ENCODE measurements around the gene NR2C2. TPM values are rescaled to one million over a fixed set of nuclear protein-coding genes. Genes with fewer than 3 reads are reported as not detected.
A peak's percentile ranks its signal among the peaks of the same experiment; 100 is the strongest.

Gene NR2C2
- total RNA-seq (10 to 100 TPM; 85.2 to 87.5 TPM), polyA plus RNA-seq (ENCODE audit: insufficient read depth, low read depth, low replicate concordance) (52.6 TPM)
- long read RNA-seq, donor 1, partial matches to known transcripts: 5 of 8 reads
- long read RNA-seq, donor 1, other reads (novel, unspliced or antisense): 0 of 8 reads
- long read RNA-seq, donor 2, full-length matches to known transcripts: 4 of 29 reads
- long read RNA-seq, donor 2, partial matches to known transcripts: 25 of 29 reads
- long read RNA-seq, donor 2, other reads (novel, unspliced or antisense): 0 of 29 reads

GRCh38 chr3:14947100-14947885, at the start of gene NR2C2:
Gene NR2C2 (plus strand): TSS chr3:14947583. CDS start chr3:15003915, 56,332 bp downstream.
- WGBS, 2 donors: 0 to 1% methylated on average over 26 to 100 of the region's 108 CpGs
- no peaks in the 10 kb centered on the region for H3K9me3 ChIP-seq
- peak within 1 kb of the TSS; percentile 98 to 99 for H3K27ac ChIP-seq
- TF ChIP-seq CTCF (IDR thresholded peaks at IDR 0.05): no peak
- TF ChIP-seq POLR2A (IDR thresholded peaks at IDR 0.05): no peak
- peak within 1 kb of the TSS; percentile 93 to 94 for H3K4me3 ChIP-seq
- H3K36me3 ChIP-seq (ENCODE audit: low read depth, missing control alignments): no peaks in the 10 kb centered on the region
- DNase-seq: peak; percentile 90
- no peaks in the 10 kb centered on the region for H3K27me3 ChIP-seq
- peaks cover 15% of the 10 kb centered on the region for H3K4me1 ChIP-seq
- intact Hi-C loops (cut with DNase I; ENCODE audit: low total_unique reads): no loop called here

- intact Hi-C loops (cut with DNase I; ENCODE audit: low total_unique reads): no loop called here
- 79 to 81% methylated on average over 7 of the region's 7 CpGs for WGBS, 2 donors
- no peaks in the 10 kb centered on the region for H3K27me3 ChIP-seq
- no peak for DNase-seq
- no peak overlapping the region for H3K27ac ChIP-seq
- no peak for TF ChIP-seq CTCF (IDR thresholded peaks at IDR 0.05)
- no peak for TF ChIP-seq POLR2A (IDR thresholded peaks at IDR 0.05)
- no peaks in the 10 kb centered on the region for H3K9me3 ChIP-seq
- peaks cover 7% of the 10 kb centered on the region for H3K4me1 ChIP-seq
- no peak overlapping the region for H3K4me3 ChIP-seq
- H3K36me3 ChIP-seq (ENCODE audit: low read depth, missing control alignments): no peaks in the 10 kb centered on the region
Measured at GRCh38 chr3:14898929-14899328, 48.5 kb upstream of the NR2C2 start.

- H3K27me3 ChIP-seq: no peaks in the 10 kb centered on the region
- H3K4me1 ChIP-seq: peaks cover 7% of the 10 kb centered on the region
- H3K27ac ChIP-seq: no peak overlapping the region
- intact Hi-C loops (cut with DNase I; ENCODE audit: low total_unique reads): no loop called here
- H3K9me3 ChIP-seq: no peaks in the 10 kb centered on the region
- no peak for DNase-seq
- 92 to 94% methylated on average over 6 to 9 of the region's 9 CpGs for WGBS, 2 donors
- TF ChIP-seq CTCF (IDR thresholded peaks at IDR 0.05) (no peak), POLR2A (IDR thresholded peaks at IDR 0.05) (no peak)
- no peaks in the 10 kb centered on the region for H3K36me3 ChIP-seq (ENCODE audit: low read depth, missing control alignments)
- no peak overlapping the region for H3K4me3 ChIP-seq
Measured at GRCh38 chr3:14899993-14900618, 47.3 kb upstream of the NR2C2 start.

- Histone ChIP-seq H3K36me3 (ENCODE audit: low read depth, missing control alignments) (no peaks in the 10 kb centered on the region), H3K27me3 (no peaks in the 10 kb centered on the region), H3K4me3 (no peak overlapping the region), H3K9me3 (no peaks in the 10 kb centered on the region), H3K4me1 (peaks cover 7% of the 10 kb centered on the region), H3K27ac (no peak overlapping the region)
- TF ChIP-seq CTCF (IDR thresholded peaks at IDR 0.05) (no peak), POLR2A (IDR thresholded peaks at IDR 0.05) (no peak)
- 79 to 85% methylated on average over 6 to 15 of the region's 15 CpGs for WGBS, 2 donors
- no peak for DNase-seq
- intact Hi-C loops (cut with DNase I; ENCODE audit: low total_unique reads): no loop called here
Measured at GRCh38 chr3:14900881-14901873, 46.2 kb upstream of the NR2C2 start.
